ENCODE measurements around the gene ME3. TPM values are rescaled to one million over a fixed set of nuclear protein-coding genes. Genes with fewer than 3 reads are reported as not detected.

ME3 gene
- polyA plus RNA-seq, 1 donor (not counting 4 experiments of a cell fraction or from before 2014, with no cell fraction given): 1.0 TPM

DNA sequence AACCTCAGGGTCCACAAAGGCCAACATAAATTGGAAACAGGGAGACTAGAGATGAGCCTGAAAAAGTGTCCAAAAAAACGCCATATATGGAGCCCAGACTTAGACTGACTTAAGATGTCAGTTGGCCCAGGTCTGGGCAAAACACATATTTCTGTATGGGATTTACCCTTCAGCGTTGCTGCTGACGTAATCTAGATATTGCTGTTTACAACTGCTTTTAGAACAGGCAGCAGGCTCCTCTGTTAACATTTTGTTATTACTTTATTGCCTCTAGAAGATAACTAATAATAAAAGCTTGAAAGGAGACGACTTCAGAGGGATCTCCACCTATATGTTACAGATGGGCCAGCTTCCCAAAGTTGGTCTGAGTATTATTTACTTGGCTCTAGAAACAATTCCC is 8.7 kb downstream of the ME3 start:
- H3K9me3 ChIP-seq (ENCODE audit: control insufficient read depth, low read depth, low read length): no peaks in the 10 kb centered on the region
- FAIRE-seq (no peak), DNase-seq (ENCODE audit: low read depth, low spot score) (no peak)
- H3K27me3 ChIP-seq (ENCODE audit: control insufficient read depth, extremely low read depth, insufficient read depth, low read length): no peaks in the 10 kb centered on the region
- no peak overlapping the region for H3K9ac ChIP-seq (ENCODE audit: control insufficient read depth, extremely low read depth, insufficient read depth, low read length)
- no peak overlapping the region for H3K4me2 ChIP-seq (ENCODE audit: control insufficient read depth, extremely low read depth, insufficient read depth, low read depth, low read length)
- H3K79me2 ChIP-seq (ENCODE audit: control insufficient read depth, insufficient read depth, low read length): no peaks in the 10 kb centered on the region
- dilution Hi-C loops (cut with MboI; ENCODE audit: extremely low pct_ligation_motif_present, low sequenced_read_pairs): no loop called here
- no peak for TF ChIP-seq EZH2 (IDR thresholded peaks at IDR 0.05; ENCODE audit: low read length)
- TF ChIP-seq, protein P1, sequence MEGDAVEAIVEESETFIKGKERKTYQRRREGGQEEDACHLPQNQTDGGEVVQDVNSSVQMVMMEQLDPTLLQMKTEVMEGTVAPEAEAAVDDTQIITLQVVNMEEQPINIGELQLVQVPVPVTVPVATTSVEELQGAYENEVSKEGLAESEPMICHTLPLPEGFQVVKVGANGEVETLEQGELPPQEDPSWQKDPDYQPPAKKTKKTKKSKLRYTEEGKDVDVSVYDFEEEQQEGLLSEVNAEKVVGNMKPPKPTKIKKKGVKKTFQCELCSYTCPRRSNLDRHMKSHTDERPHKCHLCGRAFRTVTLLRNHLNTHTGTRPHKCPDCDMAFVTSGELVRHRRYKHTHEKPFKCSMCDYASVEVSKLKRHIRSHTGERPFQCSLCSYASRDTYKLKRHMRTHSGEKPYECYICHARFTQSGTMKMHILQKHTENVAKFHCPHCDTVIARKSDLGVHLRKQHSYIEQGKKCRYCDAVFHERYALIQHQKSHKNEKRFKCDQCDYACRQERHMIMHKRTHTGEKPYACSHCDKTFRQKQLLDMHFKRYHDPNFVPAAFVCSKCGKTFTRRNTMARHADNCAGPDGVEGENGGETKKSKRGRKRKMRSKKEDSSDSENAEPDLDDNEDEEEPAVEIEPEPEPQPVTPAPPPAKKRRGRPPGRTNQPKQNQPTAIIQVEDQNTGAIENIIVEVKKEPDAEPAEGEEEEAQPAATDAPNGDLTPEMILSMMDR (optimal IDR thresholded peaks at IDR 0.05 in 1 of 3, IDR thresholded peaks at IDR 0.05 in 1 of 3, conservative IDR thresholded peaks at IDR 0.05 in 1 of 3; ENCODE audit: extremely low read depth in 1 of 3, insufficient read depth in 2 of 3, low read length in 3 of 3): no peak
- no peak overlapping the region for H3K27ac ChIP-seq (ENCODE audit: control insufficient read depth, insufficient read depth, low read length)
- H3K4me3 ChIP-seq (ENCODE audit: control insufficient read depth in 2 of 3, extremely low read depth in 1 of 3, insufficient read depth in 2 of 3, low read depth in 1 of 3, low read length in 3 of 3): no peak overlapping the region
- no peak overlapping the region for H2AFZ ChIP-seq (ENCODE audit: control insufficient read depth, low read length)
- no peaks in the 10 kb centered on the region for H4K20me1 ChIP-seq (ENCODE audit: control insufficient read depth, extremely low read depth, insufficient read depth, low read length)
- peaks cover 17% of the 10 kb centered on the region for H3K4me1 ChIP-seq (ENCODE audit: control insufficient read depth, extremely low read depth, insufficient read depth, low read length)
- no peaks in the 10 kb centered on the region for H3K36me3 ChIP-seq (ENCODE audit: control insufficient read depth in 2 of 2, extremely low read depth in 1 of 2, insufficient read depth in 2 of 2, low read length in 2 of 2)
- no peaks in the 10 kb centered on the region for H3K9me1 ChIP-seq (ENCODE audit: control insufficient read depth, extremely low read depth, insufficient read depth, low read length)

DNA sequence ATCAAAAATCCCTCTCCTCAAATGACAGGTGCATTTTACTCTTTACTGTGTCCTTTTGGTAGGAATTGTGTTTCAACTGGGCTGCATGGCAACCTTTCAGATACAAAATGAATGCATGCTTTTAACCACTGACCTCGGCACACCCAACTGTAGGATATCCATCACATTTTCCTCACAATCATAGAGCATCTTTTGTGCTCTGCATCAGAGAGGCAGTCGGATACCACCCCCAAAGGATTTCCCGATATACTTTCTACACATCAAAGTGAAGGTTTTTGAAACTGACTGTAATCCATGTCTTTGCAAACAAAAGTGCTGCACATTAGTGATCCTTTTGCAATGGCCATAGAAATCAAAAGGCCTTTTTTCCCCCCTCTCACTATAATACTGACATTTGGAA is 9.1 kb downstream of the ME3 start:
- Histone ChIP-seq H4K20me1 (ENCODE audit: control insufficient read depth, extremely low read depth, insufficient read depth, low read length) (no peaks in the 10 kb centered on the region), H3K27me3 (ENCODE audit: control insufficient read depth, extremely low read depth, insufficient read depth, low read length) (no peaks in the 10 kb centered on the region), H3K4me1 (ENCODE audit: control insufficient read depth, extremely low read depth, insufficient read depth, low read length) (peaks cover 17% of the 10 kb centered on the region), H3K79me2 (ENCODE audit: control insufficient read depth, insufficient read depth, low read length) (no peaks in the 10 kb centered on the region), H2AFZ (ENCODE audit: control insufficient read depth, low read length) (no peak overlapping the region), H3K27ac (ENCODE audit: control insufficient read depth, insufficient read depth, low read length) (no peak overlapping the region), H3K36me3 (ENCODE audit: control insufficient read depth in 2 of 2, extremely low read depth in 1 of 2, insufficient read depth in 2 of 2, low read length in 2 of 2) (no peaks in the 10 kb centered on the region), H3K9ac (ENCODE audit: control insufficient read depth, extremely low read depth, insufficient read depth, low read length) (no peak overlapping the region), H3K9me3 (ENCODE audit: control insufficient read depth, low read depth, low read length) (no peaks in the 10 kb centered on the region), H3K4me3 (ENCODE audit: control insufficient read depth in 2 of 3, extremely low read depth in 1 of 3, insufficient read depth in 2 of 3, low read depth in 1 of 3, low read length in 3 of 3) (no peak overlapping the region), H3K9me1 (ENCODE audit: control insufficient read depth, extremely low read depth, insufficient read depth, low read length) (no peaks in the 10 kb centered on the region), H3K4me2 (ENCODE audit: control insufficient read depth, extremely low read depth, insufficient read depth, low read depth, low read length) (no peak overlapping the region)
- DNase-seq (ENCODE audit: low read depth, low spot score) (no peak), FAIRE-seq (no peak)
- TF ChIP-seq, protein P1 (optimal IDR thresholded peaks at IDR 0.05 in 1 of 3, IDR thresholded peaks at IDR 0.05 in 1 of 3, conservative IDR thresholded peaks at IDR 0.05 in 1 of 3; ENCODE audit: extremely low read depth in 1 of 3, insufficient read depth in 2 of 3, low read length in 3 of 3): no peak
- TF ChIP-seq EZH2 (IDR thresholded peaks at IDR 0.05; ENCODE audit: low read length): no peak
- dilution Hi-C loops (cut with MboI; ENCODE audit: extremely low pct_ligation_motif_present, low sequenced_read_pairs): no loop called here
